HCEC 1CT (cell line): ENCODE measurements around the gene SAA1.

Experiments
- DNase-seq: peaks from one replicate; pipeline ENCODE4 v3.0.0-alpha.2; 2017

The SAA1 gene

GRCh38 chr11:18312012-18312411 lies 45.9 kb downstream of the SAA1 start:
- no peak for DNase-seq

DNA sequence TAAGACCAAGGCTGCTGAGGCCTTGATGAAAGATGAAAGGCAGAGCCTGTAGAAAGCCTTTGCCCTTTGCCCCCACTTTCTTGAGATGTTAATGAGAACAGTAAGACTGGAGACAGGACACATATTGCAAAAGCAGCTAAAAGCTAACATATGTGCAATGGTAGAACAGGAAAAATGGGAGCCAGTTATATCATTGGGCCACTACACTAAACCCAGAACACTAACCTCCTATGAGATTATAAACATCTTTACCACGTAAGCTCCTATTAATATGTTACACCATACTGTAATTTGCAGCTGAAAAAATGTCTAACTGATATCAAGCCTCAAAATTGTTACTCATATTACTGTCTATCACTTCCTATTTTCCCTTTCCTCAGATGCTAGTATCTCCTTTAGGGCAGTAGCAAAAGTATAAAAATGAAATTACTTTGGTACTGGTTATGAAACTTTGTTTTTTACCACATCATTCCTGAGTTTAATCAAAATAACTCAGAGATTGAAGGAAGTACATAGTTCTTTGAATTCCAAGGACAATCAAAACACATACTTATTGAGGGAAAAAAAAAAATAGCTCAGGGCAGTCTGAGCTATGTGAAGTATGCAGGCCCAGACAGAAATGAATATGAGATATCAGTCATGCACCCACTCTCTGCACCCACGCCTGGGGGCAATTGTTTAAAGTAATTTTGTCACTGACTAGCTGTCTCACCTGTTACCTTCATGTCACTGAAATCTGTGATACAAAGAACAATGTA lies 46.8 kb downstream of the SAA1 start:
- DNase-seq = peak; percentile 38

GRCh38 chr11:18313965-18314763 lies 48.1 kb downstream of the SAA1 start:
- peak; percentile 56 for DNase-seq

DNA sequence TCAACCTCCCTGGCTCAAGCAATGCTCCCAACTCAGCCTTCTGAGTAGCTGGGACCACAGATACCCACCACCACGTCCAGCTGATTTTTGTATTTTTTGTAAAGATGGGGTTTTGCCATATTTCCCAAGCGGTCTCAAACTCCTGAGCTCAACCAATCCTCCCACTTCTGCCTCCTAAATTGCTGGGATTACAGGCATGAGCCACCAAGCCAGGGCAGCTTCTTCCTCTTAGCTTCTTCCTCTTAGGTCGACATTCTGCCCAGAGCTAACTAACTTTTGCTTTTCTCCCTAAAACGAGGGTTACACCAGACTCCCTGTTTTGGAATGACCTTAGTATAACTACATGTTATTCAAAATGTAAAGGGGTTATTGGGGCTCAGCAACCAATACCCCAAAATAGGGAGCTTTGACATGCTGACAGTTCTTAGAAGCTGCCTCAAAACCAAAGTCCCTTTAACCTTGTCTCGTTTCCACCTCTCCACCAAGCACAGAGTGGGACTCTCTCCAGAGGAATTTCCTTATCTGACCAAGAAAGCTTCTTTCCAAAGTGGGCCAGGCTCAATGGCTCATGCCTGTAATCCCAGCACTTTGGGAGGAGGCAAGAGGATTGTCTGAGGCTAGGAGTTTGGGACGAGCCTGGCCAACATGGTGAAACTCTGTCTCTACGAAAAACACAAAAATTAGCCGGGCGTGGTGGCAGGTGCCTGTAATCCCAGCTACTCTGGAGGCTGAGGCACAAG lies 48.9 kb downstream of the SAA1 start:
- no peak for DNase-seq

GRCh38 chr11:18315893-18316292 lies 49.8 kb downstream of the SAA1 start:
- DNase-seq = no peak

DNA sequence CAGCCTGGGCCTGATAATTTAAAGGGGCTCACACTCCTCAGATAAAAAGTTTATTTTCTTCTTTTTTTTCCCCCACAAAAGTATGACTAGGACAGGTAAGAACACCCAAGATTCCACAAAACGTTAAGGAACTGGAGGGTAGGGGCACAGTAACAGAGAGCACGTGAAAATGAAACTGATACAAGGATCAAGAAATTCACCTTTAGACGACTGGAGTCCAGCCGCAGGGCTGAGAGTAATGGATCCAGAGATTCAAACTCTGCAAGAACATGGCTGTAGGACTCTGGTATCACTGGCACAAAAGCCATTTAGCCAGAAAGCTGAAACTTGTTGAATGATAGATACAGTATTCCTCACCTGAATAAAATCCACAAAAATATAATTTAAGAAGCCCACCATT lies 51.5 kb downstream of the SAA1 start:
- no peak for DNase-seq
